ENCODE measurements around the gene THTPA.
"Not testable (repeated sequence)": the region's sequence is repeated elsewhere in the genome, so short reads cannot be mapped to it uniquely, and the experiment has no call there.

The THTPA gene

GRCh38 chr14:23603103-23603502, 47.0 kb downstream of the THTPA start:
- DNase-seq (ENCODE audit: low read depth) = no peak

DNA sequence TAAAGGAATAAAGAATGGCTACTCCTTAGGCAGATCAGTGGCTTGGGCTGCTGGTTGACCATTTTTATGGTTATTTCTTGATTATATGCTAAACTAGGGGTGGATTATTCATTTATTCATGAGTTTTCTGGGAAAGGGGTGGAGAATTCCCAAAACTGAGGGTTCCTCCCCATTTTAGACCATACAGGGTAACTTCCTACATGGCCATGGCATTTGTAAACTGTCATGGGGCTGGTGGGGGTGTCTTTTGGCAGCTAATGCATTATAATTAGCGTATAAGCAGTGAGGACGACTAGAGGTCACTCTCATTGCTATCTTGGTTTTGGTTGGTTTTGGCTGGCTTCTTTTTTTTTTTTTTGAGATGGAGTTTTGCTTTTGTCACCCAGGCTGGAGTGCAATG, 48.1 kb downstream of the THTPA start:
- TF ChIP-seq, protein P1, sequence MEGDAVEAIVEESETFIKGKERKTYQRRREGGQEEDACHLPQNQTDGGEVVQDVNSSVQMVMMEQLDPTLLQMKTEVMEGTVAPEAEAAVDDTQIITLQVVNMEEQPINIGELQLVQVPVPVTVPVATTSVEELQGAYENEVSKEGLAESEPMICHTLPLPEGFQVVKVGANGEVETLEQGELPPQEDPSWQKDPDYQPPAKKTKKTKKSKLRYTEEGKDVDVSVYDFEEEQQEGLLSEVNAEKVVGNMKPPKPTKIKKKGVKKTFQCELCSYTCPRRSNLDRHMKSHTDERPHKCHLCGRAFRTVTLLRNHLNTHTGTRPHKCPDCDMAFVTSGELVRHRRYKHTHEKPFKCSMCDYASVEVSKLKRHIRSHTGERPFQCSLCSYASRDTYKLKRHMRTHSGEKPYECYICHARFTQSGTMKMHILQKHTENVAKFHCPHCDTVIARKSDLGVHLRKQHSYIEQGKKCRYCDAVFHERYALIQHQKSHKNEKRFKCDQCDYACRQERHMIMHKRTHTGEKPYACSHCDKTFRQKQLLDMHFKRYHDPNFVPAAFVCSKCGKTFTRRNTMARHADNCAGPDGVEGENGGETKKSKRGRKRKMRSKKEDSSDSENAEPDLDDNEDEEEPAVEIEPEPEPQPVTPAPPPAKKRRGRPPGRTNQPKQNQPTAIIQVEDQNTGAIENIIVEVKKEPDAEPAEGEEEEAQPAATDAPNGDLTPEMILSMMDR (conservative IDR thresholded peaks at IDR 0.05; ENCODE audit: control insufficient read depth, insufficient read depth, low read depth, low read length) = no peak
- H3K4me3 ChIP-seq (ENCODE audit: control insufficient read depth, low read depth, low read length) = no peak overlapping the region
- DNase-seq (ENCODE audit: low read depth) = no peak

More at GRCh38 chr14:23603103-23603502, 47.0 kb downstream of the THTPA start:
- TF ChIP-seq, protein P1 (conservative IDR thresholded peaks at IDR 0.05; ENCODE audit: control insufficient read depth, insufficient read depth, low read depth, low read length) = no peak
- H3K4me3 ChIP-seq (ENCODE audit: control insufficient read depth, low read depth, low read length) = no peak overlapping the region

DNA sequence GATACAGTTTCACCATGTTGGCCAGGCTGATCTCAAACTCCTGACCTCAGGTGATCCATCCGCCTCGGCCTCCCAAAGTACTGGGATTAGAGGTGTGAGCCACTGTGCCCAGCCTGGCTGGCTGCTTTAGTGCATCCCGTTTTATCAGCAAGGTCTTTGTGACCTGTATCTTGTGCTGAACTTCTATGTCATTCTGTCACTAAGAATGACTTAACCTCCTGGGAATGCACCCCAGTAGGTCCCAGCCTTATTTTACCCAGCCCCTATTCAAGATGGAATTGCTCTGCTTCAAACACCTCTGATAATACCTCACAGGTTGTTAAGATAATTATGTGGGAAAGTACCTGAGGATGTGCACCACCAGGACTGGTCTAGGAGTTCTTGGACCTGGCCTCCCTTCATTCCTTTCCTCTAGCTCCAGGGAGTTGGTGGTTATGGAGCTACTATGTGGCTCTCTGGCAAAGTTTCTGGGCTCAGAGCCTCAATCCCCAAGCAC, 48.7 kb downstream of the THTPA start:
- TF ChIP-seq, protein P1 (conservative IDR thresholded peaks at IDR 0.05; ENCODE audit: control insufficient read depth, insufficient read depth, low read depth, low read length) = no peak

GRCh38 chr14:23605931-23606585, 50.0 kb downstream of the THTPA start:
- TF ChIP-seq, protein P1 (conservative IDR thresholded peaks at IDR 0.05; ENCODE audit: control insufficient read depth, insufficient read depth, low read depth, low read length) = no peak
- DNase-seq (ENCODE audit: low read depth) = no peak

More for the DNA sequence above, 48.7 kb downstream of the THTPA start:
- no peak for DNase-seq (ENCODE audit: low read depth)
- H3K4me3 ChIP-seq (ENCODE audit: control insufficient read depth, low read depth, low read length) = no peak overlapping the region

DNA sequence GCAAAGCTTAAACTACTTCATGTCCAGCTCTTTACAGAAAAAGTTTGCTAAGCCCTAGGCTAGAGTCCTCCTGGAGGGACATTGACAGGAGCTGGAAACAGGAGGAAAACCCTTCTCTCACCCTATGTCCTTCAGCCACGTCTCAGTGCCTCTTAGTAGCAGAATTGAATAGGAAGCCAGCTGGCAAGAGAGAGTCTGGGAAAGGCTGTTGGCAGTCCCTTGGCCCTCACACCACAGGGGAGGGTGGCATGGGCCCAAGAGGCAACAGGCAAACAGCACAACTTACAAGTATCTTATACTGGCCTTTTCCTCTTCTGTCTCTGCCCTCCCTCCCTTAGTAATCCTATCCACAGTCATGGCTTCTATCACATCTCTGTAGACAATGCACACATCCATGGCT, 52.4 kb downstream of the THTPA start:
- TF ChIP-seq, protein P1 (conservative IDR thresholded peaks at IDR 0.05; ENCODE audit: control insufficient read depth, insufficient read depth, low read depth, low read length) = no peak
- no peak overlapping the region for H3K4me3 ChIP-seq (ENCODE audit: control insufficient read depth, low read depth, low read length)
- DNase-seq (ENCODE audit: low read depth) = no peak

More at GRCh38 chr14:23605931-23606585, 50.0 kb downstream of the THTPA start:
- no peak overlapping the region for H3K4me3 ChIP-seq (ENCODE audit: control insufficient read depth, low read depth, low read length)

DNA sequence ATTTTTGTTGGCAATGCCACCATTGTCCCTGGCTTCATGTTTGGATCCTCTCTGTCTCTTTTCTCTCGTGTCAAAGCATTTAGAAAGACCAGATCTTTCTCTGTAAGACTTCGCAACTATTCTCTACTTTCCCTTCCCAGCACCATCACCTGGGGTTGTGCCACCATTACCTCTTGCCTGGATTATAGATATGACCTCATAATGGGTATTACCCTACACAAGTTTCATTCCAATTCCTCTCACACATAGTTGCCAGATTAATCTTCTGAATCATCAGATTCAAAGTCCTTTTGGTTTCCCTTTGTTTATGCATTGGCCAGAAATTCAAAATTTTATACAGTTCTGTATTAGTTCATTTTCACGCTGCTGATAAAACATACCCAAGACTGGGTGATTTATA, 52.9 kb downstream of the THTPA start:
- TF ChIP-seq, protein P1 (conservative IDR thresholded peaks at IDR 0.05; ENCODE audit: control insufficient read depth, insufficient read depth, low read depth, low read length) = no peak
- H3K4me3 ChIP-seq (ENCODE audit: control insufficient read depth, low read depth, low read length) = no peak overlapping the region
- no peak for DNase-seq (ENCODE audit: low read depth)

DNA sequence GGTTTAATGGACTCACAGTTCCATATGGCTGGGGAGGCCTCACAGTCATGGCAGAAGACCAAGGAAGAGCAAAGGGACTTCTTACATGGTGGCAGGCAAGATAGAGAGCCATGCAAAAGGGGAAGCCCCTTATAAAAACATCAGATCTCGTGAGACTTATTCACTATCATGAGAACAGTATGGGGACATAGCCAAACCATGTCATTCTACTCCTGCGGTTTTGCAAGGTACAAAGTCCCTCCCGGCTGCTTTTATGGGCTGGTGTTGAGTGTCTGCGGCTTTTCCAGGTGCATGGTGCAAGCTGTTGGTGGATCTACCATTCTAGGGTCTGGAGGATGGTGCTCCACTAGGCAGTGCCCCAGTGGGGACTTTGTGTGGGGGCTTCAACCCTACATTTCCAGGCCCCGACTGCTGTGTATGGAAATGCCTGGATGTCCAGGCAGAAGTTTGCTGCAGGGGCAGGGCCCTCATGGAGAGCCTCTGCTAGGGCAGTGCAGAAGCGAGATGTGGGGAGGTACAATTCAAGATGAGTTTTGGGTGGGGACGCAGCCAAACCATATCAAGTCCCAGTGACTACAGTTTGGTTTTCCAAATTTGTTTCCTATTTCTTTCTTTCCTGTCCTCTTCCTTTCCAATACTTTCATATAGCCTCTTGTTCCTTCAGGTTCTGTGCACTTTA, 53.5 kb downstream of the THTPA start:
- not testable (repeated sequence) for H3K4me3 ChIP-seq (ENCODE audit: control insufficient read depth, low read depth, low read length); DNase-seq (ENCODE audit: low read depth)
